IPS DF 6.9 (cell line): Measurements from ENCODE around the gene AJM1.
"Not testable (repeated sequence)": the region's sequence is repeated elsewhere in the genome, so short reads cannot be mapped to it uniquely, and the experiment has no call there.

Experiments used
- DNase-seq: peaks from one replicate; pipeline ENCODE4 v3.0.0-alpha.2; 2013; ENCODE audit warnings: low read depth, low spot score
- H3K27ac ChIP-seq: one replicate; pipeline ENCODE4 v1.5.1; 2013; ENCODE audit warnings: low read length, control low read depth
- H3K27me3 ChIP-seq: 2 replicates; pipeline ENCODE4 v1.6.1; 2013; ENCODE audit warnings: mild to moderate bottlenecking, low read length; ENCODE audit not compliant: control insufficient read depth, insufficient read depth
- H3K36me3 ChIP-seq: 2 replicates; pipeline ENCODE4 v1.6.1; 2013; ENCODE audit warnings: low read length; ENCODE audit not compliant: control insufficient read depth, insufficient read depth
- H3K4me1 ChIP-seq: 2 replicates; pipeline ENCODE4 v1.6.1; 2013; ENCODE audit warnings: low read length; ENCODE audit not compliant: control insufficient read depth, insufficient read depth
- H3K4me3 ChIP-seq: 2 replicates; pipeline ENCODE4 v1.5.1; 2013; ENCODE audit warnings: mild to moderate bottlenecking, low read length
- H3K9me3 ChIP-seq: 2 replicates; pipeline ENCODE4 v1.6.1; 2013; ENCODE audit warnings: low read length, inconsistent platforms; ENCODE audit not compliant: control insufficient read depth, insufficient read depth
- WGBS: extraction: QIAGEN DNeasy Blood & Tissue Kit; methylation state at CpG from one replicate; pipeline ENCODE4 v1.1.7; 2013; ENCODE audit warnings: mixed read lengths, missing lambda C conversion rate; ENCODE audit not compliant: insufficient read length, insufficient coverage; 5-methylcytosine and 5-hydroxymethylcytosine counted together

Gene AJM1

GRCh38 chr9:136802321-136802720 is 40.0 kb upstream of the AJM1 start:
- Histone ChIP-seq H3K27me3 (no peaks in the 10 kb centered on the region), H3K4me3 (no peak overlapping the region), H3K27ac (no peak overlapping the region), H3K9me3 (no peaks in the 10 kb centered on the region), H3K4me1 (peaks cover 5% of the 10 kb centered on the region; the same call in 1 of the 2 replicates), H3K36me3 (no peaks in the 10 kb centered on the region)
- WGBS: no CpG with 5 or more reads among the region's 6 CpGs
- no peak for DNase-seq

GRCh38 chr9:136803009-136803550 is 39.2 kb upstream of the AJM1 start:
- not testable (repeated sequence) for H3K27me3 ChIP-seq, H3K9me3 ChIP-seq, H3K27ac ChIP-seq, H3K4me1 ChIP-seq, H3K36me3 ChIP-seq, DNase-seq, H3K4me3 ChIP-seq
- no CpG with 5 or more reads among the region's 9 CpGs for WGBS

GRCh38 chr9:136803551-136804508 is 38.4 kb upstream of the AJM1 start:
- H3K4me1 ChIP-seq: peaks cover 5% of the 10 kb centered on the region; the same call in 1 of the 2 replicates
- DNase-seq: no peak
- no peak overlapping the region for H3K27ac ChIP-seq
- H3K9me3 ChIP-seq: no peaks in the 10 kb centered on the region
- H3K4me3 ChIP-seq: no peak overlapping the region
- WGBS: no CpG with 5 or more reads among the region's 22 CpGs
- H3K27me3 ChIP-seq: no peaks in the 10 kb centered on the region
- no peaks in the 10 kb centered on the region for H3K36me3 ChIP-seq

- H3K36me3 ChIP-seq: peaks cover 1% of the 10 kb centered on the region; the same call in 1 of the 2 replicates
- no peaks in the 10 kb centered on the region for H3K27me3 ChIP-seq
- no peak overlapping the region for H3K27ac ChIP-seq
- no CpG with 5 or more reads among the region's 20 CpGs for WGBS
- H3K4me3 ChIP-seq: no peak overlapping the region
- DNase-seq: no peak
- no peaks in the 10 kb centered on the region for H3K9me3 ChIP-seq
- H3K4me1 ChIP-seq: peaks cover 5% of the 10 kb centered on the region; the same call in 1 of the 2 replicates
Observed at GRCh38 chr9:136804509-136805206, 37.6 kb upstream of the AJM1 start.

GRCh38 chr9:136805207-136805740 is 37.0 kb upstream of the AJM1 start:
- H3K27ac ChIP-seq: no peak overlapping the region
- H3K27me3 ChIP-seq: no peaks in the 10 kb centered on the region
- DNase-seq: no peak
- no peak overlapping the region for H3K4me3 ChIP-seq
- H3K36me3 ChIP-seq: peaks cover 2% of the 10 kb centered on the region; the same call in 1 of the 2 replicates
- H3K9me3 ChIP-seq: no peaks in the 10 kb centered on the region
- WGBS: no CpG with 5 or more reads among the region's 12 CpGs
- H3K4me1 ChIP-seq: peaks cover 5% of the 10 kb centered on the region; the same call in 1 of the 2 replicates

GRCh38 chr9:136806067-136806466 is 36.2 kb upstream of the AJM1 start:
- no peak for DNase-seq
- H3K27ac ChIP-seq: no peak overlapping the region

GRCh38 chr9:136806631-136807201 is 35.6 kb upstream of the AJM1 start:
- Histone ChIP-seq H3K27me3 (no peaks in the 10 kb centered on the region), H3K9me3 (no peaks in the 10 kb centered on the region), H3K27ac (no peak overlapping the region), H3K4me1 (peaks cover 5% of the 10 kb centered on the region; the same call in 1 of the 2 replicates), H3K36me3 (peaks cover 2% of the 10 kb centered on the region; the same call in 1 of the 2 replicates), H3K4me3 (no peak overlapping the region; the same call in 1 of the 2 replicates)
- no peak for DNase-seq
- WGBS: no CpG with 5 or more reads among the region's 25 CpGs

More at GRCh38 chr9:136806067-136806466, 36.2 kb upstream of the AJM1 start:
- H3K36me3 ChIP-seq: peaks cover 2% of the 10 kb centered on the region; the same call in 1 of the 2 replicates
- no peaks in the 10 kb centered on the region for H3K27me3 ChIP-seq
- H3K4me3 ChIP-seq: no peak overlapping the region
- H3K9me3 ChIP-seq: no peaks in the 10 kb centered on the region
- peaks cover 5% of the 10 kb centered on the region; the same call in 1 of the 2 replicates for H3K4me1 ChIP-seq
- WGBS: no CpG with 5 or more reads among the region's 10 CpGs

- DNase-seq: no peak
- WGBS: no CpG with 5 or more reads among the region's 96 CpGs
- Histone ChIP-seq H3K4me3 (peak within 1 kb of the TSS; percentile 95), H3K36me3 (peaks cover 2% of the 10 kb centered on the region; the same call in 1 of the 2 replicates), H3K4me1 (peaks cover 5% of the 10 kb centered on the region; the same call in 1 of the 2 replicates), H3K27me3 (no peaks in the 10 kb centered on the region), H3K27ac (no peak within 1 kb of the TSS), H3K9me3 (no peaks in the 10 kb centered on the region)
Observed at GRCh38 chr9:136807281-136808074, 34.8 kb upstream of the AJM1 start, which contains the start of gene RABL6. Gene RABL6, plus strand, starts transcription at chr9:136807948. Its CDS starts 249 bp downstream, at chr9:136808197.

- Histone ChIP-seq H3K27ac (no peak overlapping the region), H3K4me3 (peak overlapping the region; percentile 95), H3K9me3 (no peaks in the 10 kb centered on the region), H3K27me3 (no peaks in the 10 kb centered on the region), H3K36me3 (peaks cover 7% of the 10 kb centered on the region; the same call in 1 of the 2 replicates), H3K4me1 (peaks cover 5% of the 10 kb centered on the region; the same call in 1 of the 2 replicates)
- no CpG with 5 or more reads among the region's 93 CpGs for WGBS
- DNase-seq: no peak
Observed at GRCh38 chr9:136808075-136808805, 34.0 kb upstream of the AJM1 start.
